Loucy (cell line): ENCODE data around the gene TMPRSS15.

Experiments used
- EZH2phosphoT487 ChIP-seq: fragments of 200-600 bp; IDR thresholded peaks from 2 replicates; pipeline ENCODE4 v1.6.1; 2018; ENCODE audit warnings: antibody characterized with exemption, mild to moderate bottlenecking, moderate library complexity, borderline replicate concordance
- TF ChIP-seq, protein P1 (sequence below): fragments of 200-600 bp; sonication (generic); conservative IDR thresholded peaks from 2 replicates; pipeline ENCODE4 v1.5.1; 2014; ENCODE audit warnings: mild to moderate bottlenecking, antibody characterized with exemption, low read length

DNA sequence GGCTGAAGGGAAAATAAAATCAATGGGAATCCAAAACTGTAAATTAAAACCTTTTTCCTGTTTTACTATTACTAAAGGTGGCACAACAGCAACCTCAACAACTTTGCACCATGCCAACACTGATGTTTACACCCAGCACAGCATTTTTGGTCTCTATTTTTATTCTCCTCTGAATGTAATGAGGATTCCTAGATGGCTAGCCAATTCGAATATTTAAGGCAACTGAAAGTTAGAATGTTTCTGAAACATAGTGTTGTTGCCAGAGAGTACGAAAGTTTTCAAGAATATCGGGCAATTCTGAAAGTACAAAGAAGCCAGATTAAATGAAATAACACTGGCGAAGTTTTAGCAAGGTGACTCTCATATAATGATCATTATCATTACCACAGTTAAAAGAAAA, 118.2 kb downstream of the TMPRSS15 start:
- TF ChIP-seq, protein P1, sequence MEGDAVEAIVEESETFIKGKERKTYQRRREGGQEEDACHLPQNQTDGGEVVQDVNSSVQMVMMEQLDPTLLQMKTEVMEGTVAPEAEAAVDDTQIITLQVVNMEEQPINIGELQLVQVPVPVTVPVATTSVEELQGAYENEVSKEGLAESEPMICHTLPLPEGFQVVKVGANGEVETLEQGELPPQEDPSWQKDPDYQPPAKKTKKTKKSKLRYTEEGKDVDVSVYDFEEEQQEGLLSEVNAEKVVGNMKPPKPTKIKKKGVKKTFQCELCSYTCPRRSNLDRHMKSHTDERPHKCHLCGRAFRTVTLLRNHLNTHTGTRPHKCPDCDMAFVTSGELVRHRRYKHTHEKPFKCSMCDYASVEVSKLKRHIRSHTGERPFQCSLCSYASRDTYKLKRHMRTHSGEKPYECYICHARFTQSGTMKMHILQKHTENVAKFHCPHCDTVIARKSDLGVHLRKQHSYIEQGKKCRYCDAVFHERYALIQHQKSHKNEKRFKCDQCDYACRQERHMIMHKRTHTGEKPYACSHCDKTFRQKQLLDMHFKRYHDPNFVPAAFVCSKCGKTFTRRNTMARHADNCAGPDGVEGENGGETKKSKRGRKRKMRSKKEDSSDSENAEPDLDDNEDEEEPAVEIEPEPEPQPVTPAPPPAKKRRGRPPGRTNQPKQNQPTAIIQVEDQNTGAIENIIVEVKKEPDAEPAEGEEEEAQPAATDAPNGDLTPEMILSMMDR = no peak
- TF ChIP-seq EZH2phosphoT487 = no peak
